ENCODE measurements around the gene SUSD2. TPM values are rescaled to one million over a fixed set of nuclear protein-coding genes. Genes with fewer than 3 reads are reported as not detected.

Gene SUSD2
- total RNA-seq, 1 donor from 2014 or later, result 0.79 TPM

GRCh38 chr22:24138649-24139420, 42.5 kb upstream of the SUSD2 start:
- Mint-ChIP-seq H3K4me1 (ENCODE audit: low read depth) (no peaks in the 10 kb centered on the region), H3K4me3 (ENCODE audit: low read depth) (no peak overlapping the region), H3K9me3 (ENCODE audit: low read depth) (no peaks in the 10 kb centered on the region), H3K36me3 (ENCODE audit: insufficient read depth) (peaks cover 5% of the 10 kb centered on the region), H3K27me3 (no peaks in the 10 kb centered on the region), H3K27ac (no peak overlapping the region)
- no peak for TF ChIP-seq CTCF (IDR thresholded peaks at IDR 0.05; ENCODE audit: unreplicated experiment)
- no peak for DNase-seq (ENCODE audit: low spot score, unreplicated experiment)

- Mint-ChIP-seq H3K4me1 (ENCODE audit: low read depth) (peaks cover 3% of the 10 kb centered on the region), H3K36me3 (ENCODE audit: insufficient read depth) (peaks cover 5% of the 10 kb centered on the region), H3K27ac (no peak overlapping the region), H3K27me3 (no peaks in the 10 kb centered on the region), H3K9me3 (ENCODE audit: low read depth) (no peaks in the 10 kb centered on the region), H3K4me3 (ENCODE audit: low read depth) (no peak overlapping the region)
- DNase-seq (ENCODE audit: low spot score, unreplicated experiment), result no peak
- TF ChIP-seq CTCF (IDR thresholded peaks at IDR 0.05; ENCODE audit: unreplicated experiment), result no peak
Observed at GRCh38 chr22:24140357-24140756, 40.9 kb upstream of the SUSD2 start.

- no peak for TF ChIP-seq CTCF (IDR thresholded peaks at IDR 0.05; ENCODE audit: unreplicated experiment)
- Mint-ChIP-seq H3K4me1 (ENCODE audit: low read depth) (peaks cover 13% of the 10 kb centered on the region), H3K9me3 (ENCODE audit: low read depth) (no peaks in the 10 kb centered on the region), H3K27me3 (no peaks in the 10 kb centered on the region), H3K27ac (no peak overlapping the region), H3K4me3 (ENCODE audit: low read depth) (no peak overlapping the region), H3K36me3 (ENCODE audit: insufficient read depth) (peaks cover 3% of the 10 kb centered on the region)
- no peak for DNase-seq (ENCODE audit: low spot score, unreplicated experiment)
Observed at GRCh38 chr22:24141586-24141985, 39.7 kb upstream of the SUSD2 start.

GRCh38 chr22:24142241-24142640, 39.0 kb upstream of the SUSD2 start:
- no peak for DNase-seq (ENCODE audit: low spot score, unreplicated experiment)
- Mint-ChIP-seq H3K27ac (no peak overlapping the region), H3K27me3 (no peaks in the 10 kb centered on the region), H3K36me3 (ENCODE audit: insufficient read depth) (no peaks in the 10 kb centered on the region), H3K4me1 (ENCODE audit: low read depth) (peaks cover 13% of the 10 kb centered on the region), H3K4me3 (ENCODE audit: low read depth) (no peak overlapping the region), H3K9me3 (ENCODE audit: low read depth) (no peaks in the 10 kb centered on the region)
- TF ChIP-seq CTCF (IDR thresholded peaks at IDR 0.05; ENCODE audit: unreplicated experiment), result no peak

- no peak overlapping the region for H3K27ac Mint-ChIP-seq
- no peaks in the 10 kb centered on the region for H3K36me3 Mint-ChIP-seq (ENCODE audit: insufficient read depth)
- peaks cover 15% of the 10 kb centered on the region for H3K4me1 Mint-ChIP-seq (ENCODE audit: low read depth)
- H3K4me3 Mint-ChIP-seq (ENCODE audit: low read depth), result no peak overlapping the region
- H3K27me3 Mint-ChIP-seq, result no peaks in the 10 kb centered on the region
- DNase-seq (ENCODE audit: low spot score, unreplicated experiment), result no peak
- no peaks in the 10 kb centered on the region for H3K9me3 Mint-ChIP-seq (ENCODE audit: low read depth)
- no peak for TF ChIP-seq CTCF (IDR thresholded peaks at IDR 0.05; ENCODE audit: unreplicated experiment)
Observed at GRCh38 chr22:24142831-24143230, 38.5 kb upstream of the SUSD2 start.

Data from progenitor cell of endocrine pancreas (in vitro differentiated cells).